A549 (cell line): Measurements from ENCODE around the gene ATXN10. TPM values are rescaled to one million over a fixed set of nuclear protein-coding genes. Genes with fewer than 3 reads are reported as not detected.

ENCODE experiments used
- ATAC-seq, 2 experiments: fragments of 200-7000 bp in 1 of 2; fragments of >200 bp in 1 of 2; cut with Nextera tagmentation in 1 of 2; cut with Tn5 transposase in 1 of 2; 3 replicates each; pipeline versions ENCODE4 v1.8.0 to v1.9.1; 2018 to 2020; ENCODE audit warnings: mild to moderate bottlenecking in 1 of 2, moderate library complexity in 1 of 2
- CTCF ChIA-PET: fragments of 300-600 bp; sonication (Branson Sonifier 250); formaldehyde crosslinking; extraction: SDS; loops from one replicate; lab custom pipeline; 2021; ENCODE audit warnings: antibody characterized with exemption, inconsistent platforms; lab: Yijun Ruan, JAX
- POLR2A ChIA-PET: fragments of 350-600 bp; formaldehyde crosslinking; extraction: SDS; loops from one replicate; lab custom pipeline; 2021; ENCODE audit warnings: antibody characterized with exemption, inconsistent platforms; lab: Yijun Ruan, JAX
- DNase-seq, 2 experiments: peaks; one replicate each; pipeline versions ENCODE4 v3.0.0 to v3.0.0-alpha.2; 2011 to 2016; ENCODE audit warnings: low read depth in 1 of 2, low spot score in 1 of 2
- FAIRE-seq: peaks from 2 replicates; lab custom pipeline; 2011; peaks lifted over from hg19 to GRCh38; lab: Jason Lieb, UNC
- H3K27ac ChIP-seq, 2 experiments: fragments of >200 bp; sonication (Bioruptor Twin); formaldehyde crosslinking; 3 replicates each; pipeline ENCODE4 v1.5.1; 2016 to 2017
- H3K4me1 ChIP-seq: fragments of >200 bp; sonication (Bioruptor Twin); formaldehyde crosslinking; 3 replicates; pipeline ENCODE4 v1.6.1; 2016
- H3K4me2 ChIP-seq: fragments of >200 bp; sonication (Bioruptor Twin); formaldehyde crosslinking; 3 replicates; pipeline ENCODE4 v1.6.1; 2016
- H3K4me3 ChIP-seq: fragments of >200 bp; sonication (Bioruptor Twin); formaldehyde crosslinking; 3 replicates; pipeline ENCODE4 v1.5.1; 2016
- H3K9me3 ChIP-seq: fragments of >200 bp; sonication (Bioruptor Twin); formaldehyde crosslinking; 3 replicates; pipeline ENCODE4 v1.6.1; 2016
- BHLHE40 ChIP-seq: IDR thresholded peaks from 2 replicates; pipeline ENCODE4 v1.6.1; 2012; ENCODE audit warnings: low read depth, low read length, inconsistent platforms
- CBX2 ChIP-seq: fragments of 200-600 bp; sonication (generic); IDR thresholded peaks from 2 replicates; pipeline ENCODE4 v1.6.1; 2016; ENCODE audit warnings: low read depth, mild to moderate bottlenecking, borderline replicate concordance
- CEBPB ChIP-seq, 2 experiments: fragments of >200 bp in 1 of 2; sonication (Bioruptor Twin) in 1 of 2; formaldehyde crosslinking in 1 of 2; IDR thresholded peaks; 2 replicates each; pipeline ENCODE4 v1.6.1; 2012 to 2016
- EHF ChIP-seq: fragments of 250-450 bp; sonication (Bioruptor Pico); IDR thresholded peaks from 2 replicates; pipeline ENCODE4 v1.5.0; 2020; ENCODE audit warnings: mild to moderate bottlenecking
- EP300 ChIP-seq, 2 experiments: fragments of >200 bp; sonication (Bioruptor Twin); formaldehyde crosslinking; IDR thresholded peaks; 2 replicates in 1 of 2; 3 replicates in 1 of 2; pipeline ENCODE4 v1.6.1; 2016 to 2017
- ESRRA ChIP-seq: fragments of 150-350 bp; IDR thresholded peaks from 2 replicates; pipeline ENCODE4 v1.6.1; 2014; ENCODE audit warnings: mild to moderate bottlenecking, low read length, borderline replicate concordance
- FOXS1 ChIP-seq: fragments of 250-450 bp; sonication (Bioruptor Pico); IDR thresholded peaks from 2 replicates; pipeline ENCODE4 v1.5.0; 2020; ENCODE audit warnings: mild to moderate bottlenecking, moderate library complexity
- HEYL ChIP-seq: fragments of 250-450 bp; sonication (Bioruptor Pico); IDR thresholded peaks from 2 replicates; pipeline ENCODE4 v1.8.0; 2021; ENCODE audit warnings: mild to moderate bottlenecking, moderate library complexity
- HOXA7 ChIP-seq: fragments of 250-450 bp; sonication (Bioruptor Pico); IDR thresholded peaks from 2 replicates; pipeline ENCODE4 v1.5.0; 2020; ENCODE audit warnings: mild to moderate bottlenecking, moderate library complexity
- JUN ChIP-seq, 2 experiments: fragments of >200 bp; sonication (Bioruptor Twin); formaldehyde crosslinking; IDR thresholded peaks; 2 replicates in 1 of 2; 3 replicates in 1 of 2; pipeline ENCODE4 v1.6.1; 2016 to 2017
- JUNB ChIP-seq: fragments of >200 bp; sonication (Bioruptor Twin); formaldehyde crosslinking; IDR thresholded peaks from 2 replicates; pipeline ENCODE4 v1.6.1; 2016
- KDM1A ChIP-seq: fragments of 200-600 bp; sonication (generic); IDR thresholded peaks from 2 replicates; pipeline ENCODE4 v1.6.1; 2016; ENCODE audit warnings: low read depth, mild to moderate bottlenecking
- KDM5A ChIP-seq: fragments of 200-600 bp; sonication (generic); IDR thresholded peaks from 2 replicates; pipeline ENCODE4 v1.6.1; 2016; ENCODE audit warnings: antibody characterized with exemption, mild to moderate bottlenecking
- PHF8 ChIP-seq: fragments of 200-600 bp; sonication (generic); IDR thresholded peaks from 2 replicates; pipeline ENCODE4 v1.6.1; 2016; ENCODE audit warnings: low read depth, mild to moderate bottlenecking, antibody characterized with exemption, moderate library complexity, borderline replicate concordance
- POLR2A ChIP-seq: IDR thresholded peaks from 2 replicates; pipeline ENCODE4 v1.6.1; 2012; ENCODE audit warnings: mild to moderate bottlenecking, low read length
- RARB ChIP-seq: fragments of 250-450 bp; sonication (Bioruptor Pico); IDR thresholded peaks from 2 replicates; pipeline ENCODE4 v1.8.0; 2021; ENCODE audit warnings: mild to moderate bottlenecking, moderate library complexity
- RFX5 ChIP-seq: fragments of 450-650 bp; IDR thresholded peaks from 2 replicates; pipeline ENCODE4 v1.7.1; 2014; ENCODE audit warnings: antibody characterized with exemption, mild to moderate bottlenecking, moderate library complexity
- RNF2 ChIP-seq: fragments of 200-600 bp; sonication (generic); IDR thresholded peaks from 2 replicates; pipeline ENCODE4 v1.6.1; 2016; ENCODE audit warnings: low read depth, mild to moderate bottlenecking, antibody characterized with exemption, moderate library complexity, borderline replicate concordance
- SMC3 ChIP-seq: fragments of >200 bp; sonication (Bioruptor Twin); formaldehyde crosslinking; IDR thresholded peaks from 3 replicates; pipeline ENCODE4 v1.6.1; 2018; ENCODE audit warnings: inconsistent platforms
- TP53 ChIP-seq: fragments of 250-450 bp; sonication (Bioruptor Pico); IDR thresholded peaks from 2 replicates; pipeline ENCODE4 v1.5.0; 2021; ENCODE audit warnings: mild to moderate bottlenecking, moderate library complexity
- ZNF302 ChIP-seq: fragments of 250-450 bp; sonication (Bioruptor Pico); IDR thresholded peaks from 2 replicates; pipeline ENCODE4 v1.9.0; 2021; ENCODE audit warnings: inconsistent platforms, mild to moderate bottlenecking, moderate library complexity
- WGBS: methylation state at CpG from one replicate; pipeline ENCODE4 v1.1.6; 2017; ENCODE audit errors: missing lambda C conversion rate; 5-methylcytosine and 5-hydroxymethylcytosine counted together
- polyA plus RNA-seq, 4 experiments: library from polyadenylated mRNA; depleted of rRNA in 3 of 4; stranded (reverse); fragments of >200 nt; fragmentation: RNase III in 1 of 4; extraction: RNeasy Plus Mini Kit Qiagen cat#74134 plus additional on column Dnase treatment in 1 of 4; gene quantifications; 2 replicates in 3 of 4; 3 replicates in 1 of 4; pipeline ENCODE4 v1.2.3, GENCODE V29; 2011 to 2017
- TF ChIP-seq, protein P1 (sequence below): IDR thresholded peaks from 2 replicates; pipeline ENCODE4 v1.6.1; 2012
- TF ChIP-seq, protein P2 (sequence below): IDR thresholded peaks from 2 replicates; pipeline ENCODE4 v1.6.1; 2012
- TF ChIP-seq, protein P3 (sequence below): fragments of 250-450 bp; sonication (Bioruptor Pico); IDR thresholded peaks from 2 replicates; pipeline ENCODE4 v1.5.0; 2020; ENCODE audit warnings: low read depth, mild to moderate bottlenecking, moderate library complexity
- TF ChIP-seq, protein P4 (sequence below): fragments of 150-350 bp; IDR thresholded peaks from 2 replicates; pipeline ENCODE4 v1.6.1; 2014; ENCODE audit warnings: low read depth, mild to moderate bottlenecking, low read length
- TF ChIP-seq, protein P5 (sequence below): fragments of 450-650 bp; IDR thresholded peaks from 2 replicates; pipeline ENCODE4 v1.6.1; 2014; ENCODE audit warnings: antibody characterized with exemption

Gene ATXN10
- polyA plus RNA-seq, 2 of the 4 experiments (the other 2 are of a cell fraction), result 126 to 281 TPM

DNA sequence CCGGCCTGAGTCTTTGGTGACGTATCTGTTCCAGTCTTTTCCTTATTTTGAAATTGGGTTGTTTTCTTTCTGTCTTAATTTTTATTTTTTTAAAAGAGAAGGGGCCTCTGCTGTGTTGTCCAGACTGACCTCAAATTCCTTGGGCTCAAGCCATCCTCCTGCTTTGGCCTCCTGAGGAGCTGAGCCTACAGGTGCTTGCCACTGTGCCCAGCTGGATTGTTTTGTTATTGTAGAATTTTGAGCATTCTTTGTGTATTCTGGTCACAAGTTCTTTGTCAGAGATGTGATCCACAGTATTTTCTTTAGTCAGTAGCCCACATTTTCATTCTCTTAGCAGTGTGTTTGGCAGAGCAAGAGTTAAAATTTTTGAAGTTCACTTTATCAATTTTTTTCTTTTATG is 100.1 kb downstream of the ATXN10 start:
- no peak overlapping the region for H3K27ac ChIP-seq
- TF ChIP-seq JUNB (no peak), ESRRA (no peak), JUN (IDR thresholded peaks at IDR 0.05) (no peak), KDM1A (no peak), ZNF302 (CRISPR knock-in tag) (no peak), PHF8 (no peak), HOXA7 (CRISPR knock-in tag) (no peak), CBX2 (no peak), BHLHE40 (no peak), CEBPB (IDR thresholded peaks at IDR 0.05) (no peak), EP300 (IDR thresholded peaks at IDR 0.05) (no peak), SMC3 (no peak)
- TF ChIP-seq, protein P1, sequence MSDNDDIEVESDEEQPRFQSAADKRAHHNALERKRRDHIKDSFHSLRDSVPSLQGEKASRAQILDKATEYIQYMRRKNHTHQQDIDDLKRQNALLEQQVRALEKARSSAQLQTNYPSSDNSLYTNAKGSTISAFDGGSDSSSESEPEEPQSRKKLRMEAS, result no peak
- TF ChIP-seq, protein P2, sequence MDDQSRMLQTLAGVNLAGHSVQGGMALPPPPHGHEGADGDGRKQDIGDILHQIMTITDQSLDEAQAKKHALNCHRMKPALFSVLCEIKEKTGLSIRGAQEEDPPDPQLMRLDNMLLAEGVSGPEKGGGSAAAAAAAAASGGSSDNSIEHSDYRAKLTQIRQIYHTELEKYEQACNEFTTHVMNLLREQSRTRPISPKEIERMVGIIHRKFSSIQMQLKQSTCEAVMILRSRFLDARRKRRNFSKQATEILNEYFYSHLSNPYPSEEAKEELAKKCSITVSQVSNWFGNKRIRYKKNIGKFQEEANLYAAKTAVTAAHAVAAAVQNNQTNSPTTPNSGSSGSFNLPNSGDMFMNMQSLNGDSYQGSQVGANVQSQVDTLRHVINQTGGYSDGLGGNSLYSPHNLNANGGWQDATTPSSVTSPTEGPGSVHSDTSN, result no peak
- WGBS, result 91% methylated on average over 2 of the region's 2 CpGs
- H3K9me3 ChIP-seq, result 0 out of 3 replicates have a peak, but pooled peaks cover 4% of the 10 kb centered on the region
- no peak overlapping the region for H3K4me2 ChIP-seq
- peaks cover 34% of the 10 kb centered on the region for H3K4me1 ChIP-seq
- ATAC-seq (no peak), DNase-seq (no peak), FAIRE-seq (no peak)
- POLR2A ChIA-PET, result no interaction called here
- CTCF ChIA-PET, result no interaction called here
- no peak overlapping the region for H3K4me3 ChIP-seq

DNA sequence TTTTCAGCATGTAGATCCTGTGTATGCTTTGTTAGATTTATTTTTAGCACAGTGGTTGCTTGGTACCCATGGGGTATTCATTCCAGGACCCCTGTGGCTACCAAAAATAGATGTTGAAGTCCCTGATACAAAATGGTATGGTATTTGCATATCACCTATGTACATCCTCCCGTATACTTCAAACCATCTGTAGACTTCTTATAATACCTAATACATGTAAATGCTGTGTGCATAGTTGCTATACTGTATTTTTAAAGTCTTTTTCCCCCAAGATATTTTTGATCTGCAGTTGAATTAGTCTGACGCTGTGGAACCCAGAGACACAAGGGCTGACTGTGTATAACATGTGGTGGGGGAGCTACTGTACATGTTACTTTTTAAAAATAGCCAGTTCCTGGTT is 101.1 kb downstream of the ATXN10 start:
- no peak overlapping the region for H3K27ac ChIP-seq
- CTCF ChIA-PET, result no interaction called here
- FAIRE-seq (no peak), DNase-seq (no peak), ATAC-seq (no peak)
- no peak overlapping the region for H3K4me3 ChIP-seq
- H3K9me3 ChIP-seq, result 0 out of 3 replicates have a peak, but pooled peaks cover 4% of the 10 kb centered on the region
- no peak overlapping the region for H3K4me2 ChIP-seq
- 90% methylated on average over 2 of the region's 2 CpGs for WGBS
- no peak for TF ChIP-seq JUNB
- TF ChIP-seq RARB (CRISPR knock-in tag), result no peak
- TF ChIP-seq FOXS1, result no peak
- TF ChIP-seq, protein P3, sequence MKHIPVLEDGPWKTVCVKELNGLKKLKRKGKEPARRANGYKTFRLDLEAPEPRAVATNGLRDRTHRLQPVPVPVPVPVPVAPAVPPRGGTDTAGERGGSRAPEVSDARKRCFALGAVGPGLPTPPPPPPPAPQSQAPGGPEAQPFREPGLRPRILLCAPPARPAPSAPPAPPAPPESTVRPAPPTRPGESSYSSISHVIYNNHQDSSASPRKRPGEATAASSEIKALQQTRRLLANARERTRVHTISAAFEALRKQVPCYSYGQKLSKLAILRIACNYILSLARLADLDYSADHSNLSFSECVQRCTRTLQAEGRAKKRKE (CRISPR knock-in tag), result no peak
- TF ChIP-seq, protein P4, sequence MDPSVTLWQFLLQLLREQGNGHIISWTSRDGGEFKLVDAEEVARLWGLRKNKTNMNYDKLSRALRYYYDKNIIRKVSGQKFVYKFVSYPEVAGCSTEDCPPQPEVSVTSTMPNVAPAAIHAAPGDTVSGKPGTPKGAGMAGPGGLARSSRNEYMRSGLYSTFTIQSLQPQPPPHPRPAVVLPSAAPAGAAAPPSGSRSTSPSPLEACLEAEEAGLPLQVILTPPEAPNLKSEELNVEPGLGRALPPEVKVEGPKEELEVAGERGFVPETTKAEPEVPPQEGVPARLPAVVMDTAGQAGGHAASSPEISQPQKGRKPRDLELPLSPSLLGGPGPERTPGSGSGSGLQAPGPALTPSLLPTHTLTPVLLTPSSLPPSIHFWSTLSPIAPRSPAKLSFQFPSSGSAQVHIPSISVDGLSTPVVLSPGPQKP, result no peak
- TF ChIP-seq, protein P2, result no peak
- no peak for TF ChIP-seq EHF
- no peak for TF ChIP-seq PHF8
- TF ChIP-seq, protein P5, sequence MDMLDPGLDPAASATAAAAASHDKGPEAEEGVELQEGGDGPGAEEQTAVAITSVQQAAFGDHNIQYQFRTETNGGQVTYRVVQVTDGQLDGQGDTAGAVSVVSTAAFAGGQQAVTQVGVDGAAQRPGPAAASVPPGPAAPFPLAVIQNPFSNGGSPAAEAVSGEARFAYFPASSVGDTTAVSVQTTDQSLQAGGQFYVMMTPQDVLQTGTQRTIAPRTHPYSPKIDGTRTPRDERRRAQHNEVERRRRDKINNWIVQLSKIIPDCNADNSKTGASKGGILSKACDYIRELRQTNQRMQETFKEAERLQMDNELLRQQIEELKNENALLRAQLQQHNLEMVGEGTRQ, result no peak
- TF ChIP-seq RNF2, result no peak
- TF ChIP-seq HEYL (CRISPR knock-in tag), result no peak
- no peak for TF ChIP-seq KDM5A
- no peak for TF ChIP-seq POLR2A
- no peak for TF ChIP-seq TP53
- TF ChIP-seq RFX5, result no peak
- POLR2A ChIA-PET, result no interaction called here
- H3K4me1 ChIP-seq, result peaks cover 44% of the 10 kb centered on the region
